B cell (primary cell): ENCODE measurements around the gene EIF3A.

Source experiments
- EZH2 ChIP-seq: IDR thresholded peaks from 2 replicates; pipeline ENCODE4 v1.6.1; 2012; ENCODE audit warnings: borderline replicate concordance, low read depth, mild to moderate bottlenecking, moderate library complexity, low read length; ENCODE audit not compliant: insufficient read depth, poor library complexity, severe bottlenecking
- TF ChIP-seq, protein P1 (sequence below): fragments of 200-600 bp; IDR thresholded peaks from one replicate; pipeline ENCODE4 v1.8.0; 2022; ENCODE audit warnings: antibody characterized with exemption, mild to moderate bottlenecking

DNA sequence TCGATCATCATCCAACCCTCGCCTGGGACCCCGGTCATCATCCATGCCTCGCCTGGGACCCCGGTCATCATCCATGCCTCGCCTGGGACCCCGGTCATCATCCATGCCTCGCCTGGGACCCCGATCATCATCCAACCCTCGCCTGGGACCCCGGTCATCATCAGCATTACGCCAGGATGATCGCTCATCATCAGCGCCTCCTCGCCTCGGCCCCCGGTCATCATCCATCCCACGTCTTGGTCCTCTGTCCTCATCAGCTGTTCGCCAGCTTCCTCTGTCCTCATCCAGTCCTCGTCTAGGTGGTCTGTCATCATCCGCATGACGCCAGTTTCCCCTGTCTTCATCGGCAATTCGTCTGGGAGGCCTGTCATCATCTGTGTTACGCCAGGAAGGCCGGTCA lies 38.4 kb downstream of the EIF3A start:
- TF ChIP-seq, protein P1, sequence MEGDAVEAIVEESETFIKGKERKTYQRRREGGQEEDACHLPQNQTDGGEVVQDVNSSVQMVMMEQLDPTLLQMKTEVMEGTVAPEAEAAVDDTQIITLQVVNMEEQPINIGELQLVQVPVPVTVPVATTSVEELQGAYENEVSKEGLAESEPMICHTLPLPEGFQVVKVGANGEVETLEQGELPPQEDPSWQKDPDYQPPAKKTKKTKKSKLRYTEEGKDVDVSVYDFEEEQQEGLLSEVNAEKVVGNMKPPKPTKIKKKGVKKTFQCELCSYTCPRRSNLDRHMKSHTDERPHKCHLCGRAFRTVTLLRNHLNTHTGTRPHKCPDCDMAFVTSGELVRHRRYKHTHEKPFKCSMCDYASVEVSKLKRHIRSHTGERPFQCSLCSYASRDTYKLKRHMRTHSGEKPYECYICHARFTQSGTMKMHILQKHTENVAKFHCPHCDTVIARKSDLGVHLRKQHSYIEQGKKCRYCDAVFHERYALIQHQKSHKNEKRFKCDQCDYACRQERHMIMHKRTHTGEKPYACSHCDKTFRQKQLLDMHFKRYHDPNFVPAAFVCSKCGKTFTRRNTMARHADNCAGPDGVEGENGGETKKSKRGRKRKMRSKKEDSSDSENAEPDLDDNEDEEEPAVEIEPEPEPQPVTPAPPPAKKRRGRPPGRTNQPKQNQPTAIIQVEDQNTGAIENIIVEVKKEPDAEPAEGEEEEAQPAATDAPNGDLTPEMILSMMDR = no peak
- TF ChIP-seq EZH2 = no peak
